GM12801 (cell line): ENCODE measurements around the gene SLC35C1.

ENCODE experiments used
- TF ChIP-seq, protein P1 (sequence below): IDR thresholded peaks from one replicate; pipeline ENCODE4 v1.5.1; 2011; ENCODE audit warnings: control low read depth; ENCODE audit not compliant: insufficient read length; ENCODE audit errors: extremely low read depth

SLC35C1 gene

DNA sequence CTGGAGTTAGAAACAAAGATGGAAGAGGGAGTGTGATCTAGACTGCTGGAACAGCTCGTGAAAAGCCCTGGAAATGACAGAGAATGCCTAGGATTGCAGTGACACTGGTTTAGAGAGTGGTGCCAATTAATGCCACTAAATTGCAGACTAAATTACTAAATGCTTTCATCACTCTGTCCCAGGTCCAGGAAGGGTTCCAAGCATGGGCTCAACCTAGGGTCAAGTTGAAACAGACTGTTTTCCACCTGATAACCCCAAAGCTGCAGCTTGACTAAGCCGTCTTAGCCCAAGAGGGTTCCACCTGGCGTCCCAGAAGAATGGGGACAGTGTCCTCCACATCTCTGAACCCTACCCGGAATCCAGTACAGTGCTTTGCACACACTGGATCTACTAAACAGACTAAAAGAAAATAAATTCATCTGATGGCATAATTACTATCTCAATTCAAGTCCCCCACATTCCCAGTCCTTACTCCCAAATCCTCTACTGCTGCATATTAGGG is 41.3 kb downstream of the SLC35C1 start:
- TF ChIP-seq, protein P1, sequence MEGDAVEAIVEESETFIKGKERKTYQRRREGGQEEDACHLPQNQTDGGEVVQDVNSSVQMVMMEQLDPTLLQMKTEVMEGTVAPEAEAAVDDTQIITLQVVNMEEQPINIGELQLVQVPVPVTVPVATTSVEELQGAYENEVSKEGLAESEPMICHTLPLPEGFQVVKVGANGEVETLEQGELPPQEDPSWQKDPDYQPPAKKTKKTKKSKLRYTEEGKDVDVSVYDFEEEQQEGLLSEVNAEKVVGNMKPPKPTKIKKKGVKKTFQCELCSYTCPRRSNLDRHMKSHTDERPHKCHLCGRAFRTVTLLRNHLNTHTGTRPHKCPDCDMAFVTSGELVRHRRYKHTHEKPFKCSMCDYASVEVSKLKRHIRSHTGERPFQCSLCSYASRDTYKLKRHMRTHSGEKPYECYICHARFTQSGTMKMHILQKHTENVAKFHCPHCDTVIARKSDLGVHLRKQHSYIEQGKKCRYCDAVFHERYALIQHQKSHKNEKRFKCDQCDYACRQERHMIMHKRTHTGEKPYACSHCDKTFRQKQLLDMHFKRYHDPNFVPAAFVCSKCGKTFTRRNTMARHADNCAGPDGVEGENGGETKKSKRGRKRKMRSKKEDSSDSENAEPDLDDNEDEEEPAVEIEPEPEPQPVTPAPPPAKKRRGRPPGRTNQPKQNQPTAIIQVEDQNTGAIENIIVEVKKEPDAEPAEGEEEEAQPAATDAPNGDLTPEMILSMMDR = no peak

DNA sequence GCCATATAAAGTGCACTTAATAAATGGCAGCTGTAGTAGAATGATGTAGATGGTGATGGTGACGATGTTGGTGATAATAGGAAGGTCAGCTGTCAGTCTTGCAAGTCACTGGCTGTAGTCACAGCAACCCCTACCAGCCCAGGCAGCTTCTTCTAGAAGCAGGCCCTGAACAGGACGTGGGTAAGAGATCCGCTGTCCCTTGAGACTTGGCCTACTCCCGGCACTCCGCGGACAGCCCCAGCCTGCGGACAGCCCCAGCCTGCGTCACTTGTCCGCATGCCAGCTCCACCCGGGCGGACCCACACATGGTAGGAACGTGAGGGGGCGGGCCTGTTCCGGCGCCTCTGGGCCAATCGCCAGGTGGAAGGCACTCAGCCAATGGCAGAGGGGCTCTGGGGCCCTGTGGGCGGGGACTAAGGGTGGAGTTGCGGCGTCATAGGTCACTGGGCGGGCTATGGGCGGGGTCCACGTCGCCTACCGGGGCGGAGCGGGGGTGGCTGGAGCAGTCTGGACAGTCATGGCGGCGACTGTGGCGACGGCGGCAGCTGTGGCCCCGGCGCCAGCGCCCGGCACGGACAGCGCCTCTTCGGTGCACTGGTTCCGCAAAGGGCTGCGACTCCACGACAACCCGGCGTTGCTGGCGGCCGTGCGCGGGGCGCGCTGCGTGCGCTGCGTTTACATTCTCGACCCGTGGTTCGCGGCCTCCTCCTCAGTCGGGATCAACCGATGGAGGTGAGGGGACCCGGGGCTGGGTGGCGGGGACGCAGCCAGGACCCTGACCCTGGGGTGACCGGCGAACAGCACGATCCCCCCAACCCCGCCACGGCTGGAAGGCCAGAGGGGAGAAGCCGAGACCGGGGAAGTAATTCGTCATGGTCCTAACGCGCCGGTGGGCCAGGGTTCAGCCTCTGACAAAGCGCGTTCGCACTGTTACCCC is 42.3 kb downstream of the SLC35C1 start, which contains the start of gene CRY2:
Gene CRY2 (plus strand): TSS at position 502 of the 937 bp plus-strand sequence. CDS start 16 bp downstream, at position 518.
- TF ChIP-seq, protein P1 = no peak

DNA sequence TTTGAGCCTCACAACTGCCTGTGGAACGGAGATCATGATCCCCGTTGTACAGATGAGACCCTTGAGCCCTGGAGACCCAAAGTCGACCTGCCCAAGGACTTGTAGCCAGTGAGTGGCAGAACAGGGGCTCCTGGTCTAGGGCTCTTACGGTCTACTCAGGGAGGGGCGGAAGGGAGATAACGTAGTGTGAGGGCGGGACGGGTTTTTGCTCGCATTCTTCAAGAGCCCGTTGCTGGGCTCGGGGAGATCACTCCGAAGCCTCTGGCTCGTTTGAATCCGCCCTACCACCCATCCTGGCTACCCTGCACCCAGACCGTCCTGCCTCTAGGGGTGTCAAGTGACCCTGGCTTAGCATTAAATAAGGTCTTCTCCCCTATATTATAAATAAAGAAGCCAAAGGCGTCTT is 43.0 kb downstream of the SLC35C1 start:
- TF ChIP-seq, protein P1 = no peak

DNA sequence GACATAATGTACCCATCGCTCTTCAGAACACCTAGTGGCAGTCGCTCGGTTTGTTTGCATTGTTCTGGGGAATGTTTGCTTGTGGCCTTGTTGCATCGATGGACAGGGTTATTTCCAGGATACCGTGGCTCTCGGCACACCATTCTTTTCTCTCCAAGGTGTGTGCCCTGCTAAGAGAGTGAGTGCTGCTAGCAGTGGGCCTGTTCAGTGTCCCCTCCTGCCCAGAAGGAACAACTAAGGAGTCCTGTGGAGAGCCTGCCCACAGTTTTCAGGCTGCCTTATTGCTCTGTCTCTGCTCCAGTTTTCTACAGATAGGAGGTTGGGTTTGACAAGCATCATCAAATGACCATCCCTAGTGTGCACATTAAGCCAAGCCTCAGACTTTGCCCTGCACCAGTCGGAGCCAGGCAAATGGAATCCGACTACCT is 43.7 kb downstream of the SLC35C1 start:
- TF ChIP-seq, protein P1 = no peak

DNA sequence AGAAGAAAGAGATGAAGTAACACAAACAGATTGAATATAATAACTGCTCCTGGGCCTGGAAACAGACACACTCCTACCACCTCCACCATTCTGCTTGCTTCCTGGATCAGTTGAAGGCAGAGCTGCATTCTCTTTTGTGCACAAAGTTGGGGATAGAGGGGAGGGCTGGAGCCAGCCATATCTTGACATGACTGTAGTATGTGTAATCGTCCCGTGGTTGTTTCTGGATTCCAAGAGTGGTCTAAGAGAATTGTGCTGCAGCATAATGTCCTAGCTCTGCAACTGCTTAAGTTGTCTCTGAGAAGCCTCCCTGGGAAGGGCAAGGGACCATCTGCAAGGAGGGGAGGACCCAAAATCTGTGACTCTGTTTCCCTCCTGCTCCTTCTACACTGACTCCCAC is 45.5 kb downstream of the SLC35C1 start:
- TF ChIP-seq, protein P1 = no peak

DNA sequence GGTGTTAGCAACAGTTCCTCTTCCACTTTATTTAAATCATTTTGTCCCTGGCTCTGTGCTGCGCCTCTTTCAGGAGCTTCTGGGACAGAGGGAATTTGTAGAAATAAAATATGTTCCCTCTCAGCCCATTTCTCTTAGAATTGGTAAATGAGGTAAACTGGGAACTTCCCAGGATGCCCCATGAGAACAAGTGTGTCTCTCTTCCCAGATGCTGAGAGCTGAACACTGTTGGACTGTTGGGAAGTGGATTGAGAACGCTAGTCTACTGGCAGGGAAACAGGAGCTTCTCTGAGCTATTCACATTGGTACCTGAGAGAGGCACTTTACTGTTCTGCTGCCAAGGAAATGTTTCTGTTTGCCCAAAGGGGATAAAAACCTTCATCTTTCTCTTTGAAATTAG is 46.3 kb downstream of the SLC35C1 start:
- TF ChIP-seq, protein P1 = no peak

DNA sequence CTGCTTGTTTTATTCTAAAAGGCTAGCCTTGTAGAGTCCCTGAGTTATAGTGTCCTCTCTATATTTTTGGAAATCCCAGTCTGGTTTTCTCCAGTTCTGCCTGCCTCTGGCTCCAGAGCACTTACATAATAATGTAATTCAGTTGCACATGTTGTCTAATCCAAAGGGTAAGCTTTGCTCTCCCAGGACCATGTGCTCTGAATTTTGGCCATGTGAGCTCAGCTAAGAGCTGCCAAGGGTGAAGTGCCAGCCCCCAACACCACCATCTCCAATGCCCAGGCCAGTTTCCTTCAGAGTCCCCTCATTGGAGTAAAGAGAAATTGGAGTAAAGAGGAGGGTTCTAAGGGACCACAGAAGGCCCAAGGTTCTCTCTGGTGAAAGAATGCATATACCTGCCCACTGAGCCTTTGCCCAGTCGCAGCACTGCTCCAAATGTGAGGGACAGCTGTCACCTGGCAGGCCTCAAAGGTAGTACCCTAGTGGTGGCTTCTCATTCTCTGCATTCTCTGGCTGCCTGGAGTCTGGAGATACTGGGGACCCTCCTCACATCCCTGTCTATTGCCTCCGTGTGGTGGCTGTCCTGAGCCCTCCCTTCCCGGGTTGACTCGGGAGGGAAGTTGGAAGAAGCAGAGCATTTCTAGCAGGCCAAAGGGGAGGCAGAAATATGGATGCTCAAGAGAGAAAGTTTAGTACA is 47.2 kb downstream of the SLC35C1 start:
- TF ChIP-seq, protein P1 = no peak
